H9 (cell line): ENCODE results near the gene MBNL1. TPM values are rescaled to one million over a fixed set of nuclear protein-coding genes. Genes with fewer than 3 reads are reported as not detected.

Source experiments
- DNase-seq: peaks from one replicate; pipeline ENCODE4 v3.0.0-alpha.2; 2017
- H2AFZ ChIP-seq: one replicate; pipeline ENCODE4 v1.6.1; 2013; ENCODE audit warnings: mild to moderate bottlenecking, low read length, control low read depth, moderate library complexity
- H2AK5ac ChIP-seq: 2 replicates; pipeline ENCODE4 v1.6.1; 2013; ENCODE audit warnings: low read length, control low read depth, mixed read lengths; ENCODE audit not compliant: insufficient read length
- H2BK120ac ChIP-seq: one replicate; pipeline ENCODE4 v1.6.1; 2013; ENCODE audit warnings: low read depth, mild to moderate bottlenecking, low read length, control low read depth, inconsistent platforms; ENCODE audit not compliant: poor library complexity, severe bottlenecking
- H2BK12ac ChIP-seq: 2 replicates; pipeline ENCODE4 v1.6.1; 2013; ENCODE audit warnings: low read length, control low read depth, mixed read lengths, low read depth; ENCODE audit not compliant: insufficient read length
- H2BK15ac ChIP-seq: 2 replicates; pipeline ENCODE4 v1.6.1; 2013; ENCODE audit warnings: low read depth, low read length, control low read depth
- H2BK20ac ChIP-seq: one replicate; pipeline ENCODE4 v1.6.1; 2013; ENCODE audit warnings: low read depth, mild to moderate bottlenecking, low read length, control low read depth, inconsistent platforms; ENCODE audit not compliant: poor library complexity, severe bottlenecking
- H2BK5ac ChIP-seq: 2 replicates; pipeline ENCODE4 v1.6.1; 2013; ENCODE audit warnings: low read length, control low read depth, mixed read lengths; ENCODE audit not compliant: insufficient read length
- H3K14ac ChIP-seq: 2 replicates; pipeline ENCODE4 v1.6.1; 2013; ENCODE audit warnings: low read length, control low read depth; ENCODE audit not compliant: insufficient read depth
- H3K18ac ChIP-seq: 2 replicates; pipeline ENCODE4 v1.6.1; 2013; ENCODE audit warnings: low read depth, mild to moderate bottlenecking, mixed read lengths, low read length, control low read depth; ENCODE audit not compliant: insufficient read length
- H3K23ac ChIP-seq: 2 replicates; pipeline ENCODE4 v1.6.1; 2013; ENCODE audit warnings: low read length, control low read depth, mixed read lengths, low read depth; ENCODE audit not compliant: insufficient read length
- H3K23me2 ChIP-seq: 2 replicates; pipeline ENCODE4 v1.6.1; 2013; ENCODE audit warnings: low read depth, mild to moderate bottlenecking, mixed read lengths, low read length, control low read depth; ENCODE audit not compliant: insufficient read length, poor library complexity, severe bottlenecking
- H3K27ac ChIP-seq: 2 replicates; pipeline ENCODE4 v1.5.1; 2013; ENCODE audit warnings: low read length, control low read depth, mixed read lengths, low read depth; ENCODE audit not compliant: insufficient read length
- H3K27me3 ChIP-seq: 2 replicates; pipeline ENCODE4 v1.6.1; 2013; ENCODE audit warnings: low read length, control low read depth, inconsistent platforms; ENCODE audit not compliant: insufficient read depth
- H3K4ac ChIP-seq: 2 replicates; pipeline ENCODE4 v1.6.1; 2013; ENCODE audit warnings: low read depth, mild to moderate bottlenecking, control low read depth, inconsistent platforms, low read length, moderate library complexity
- H3K4me1 ChIP-seq: 2 replicates; pipeline ENCODE4 v1.6.1; 2013; ENCODE audit warnings: low read length, control low read depth, inconsistent platforms; ENCODE audit not compliant: insufficient read depth
- H3K4me2 ChIP-seq: 2 replicates; pipeline ENCODE4 v1.6.1; 2013; ENCODE audit warnings: low read length, control low read depth, mixed read lengths; ENCODE audit not compliant: insufficient read length, insufficient read depth
- H3K56ac ChIP-seq: 2 replicates; pipeline ENCODE4 v1.6.1; 2013; ENCODE audit warnings: low read depth, mild to moderate bottlenecking, mixed read lengths, low read length, control low read depth; ENCODE audit not compliant: insufficient read length
- H3K79me1 ChIP-seq: 2 replicates; pipeline ENCODE4 v1.6.1; 2013; ENCODE audit warnings: low read depth, mild to moderate bottlenecking, moderate library complexity, low read length, control low read depth, inconsistent platforms; ENCODE audit not compliant: insufficient read depth, poor library complexity, severe bottlenecking
- H3K79me2 ChIP-seq: 2 replicates; pipeline ENCODE4 v1.6.1; 2013; ENCODE audit warnings: low read length, control low read depth, inconsistent platforms; ENCODE audit not compliant: insufficient read depth
- H3K9ac ChIP-seq: 2 replicates; pipeline ENCODE4 v1.6.1; 2013; ENCODE audit warnings: low read length, control low read depth, mixed read lengths; ENCODE audit not compliant: insufficient read length; ENCODE audit errors: extremely low read depth
- H3K9me3 ChIP-seq: one replicate; pipeline ENCODE4 v1.6.1; 2013; ENCODE audit warnings: low read depth, low read length, inconsistent platforms; ENCODE audit not compliant: control insufficient read depth
- H3T11ph ChIP-seq: one replicate; pipeline ENCODE4 v1.6.1; 2013; ENCODE audit warnings: mild to moderate bottlenecking, low read length, control low read depth, inconsistent platforms
- H4K20me1 ChIP-seq: one replicate; pipeline ENCODE4 v1.6.1; 2013; ENCODE audit not compliant: control insufficient read depth, insufficient read length, insufficient read depth
- H4K5ac ChIP-seq: 2 replicates; pipeline ENCODE4 v1.6.1; 2013; ENCODE audit warnings: low read depth, mild to moderate bottlenecking, mixed read lengths, low read length, control low read depth; ENCODE audit not compliant: insufficient read length
- H4K8ac ChIP-seq: replicated peaks from 2 replicates; pipeline ENCODE4 v1.6.1; 2013; ENCODE audit warnings: low read length, control low read depth, mixed read lengths, low read depth; ENCODE audit not compliant: insufficient read length
- H4K91ac ChIP-seq: 2 replicates; pipeline ENCODE4 v1.6.1; 2013; ENCODE audit warnings: low read depth, mild to moderate bottlenecking, moderate library complexity, mixed read lengths, low read length, control low read depth; ENCODE audit not compliant: insufficient read length
- H3K27ac Mint-ChIP-seq, 3 experiments: 2 replicates in 2 of 3; 3 replicates in 1 of 3; pipeline ENCODE4 v1.8.0; 2020 to 2021; ENCODE audit warnings: mixed read lengths in 3 of 3, mild to moderate bottlenecking in 1 of 3, moderate library complexity in 1 of 3
- H3K27me3 Mint-ChIP-seq: 2 replicates; pipeline ENCODE4 v1.8.0; 2021; ENCODE audit warnings: low read depth, mild to moderate bottlenecking, moderate library complexity, mixed read lengths
- H3K36me3 Mint-ChIP-seq, 3 experiments: 2 replicates in 2 of 3; 3 replicates in 1 of 3; pipeline ENCODE4 v1.8.0; 2020 to 2021; ENCODE audit warnings: low read depth in 3 of 3, mixed read lengths in 3 of 3; ENCODE audit not compliant: insufficient read depth in 1 of 3
- H3K4me1 Mint-ChIP-seq, 2 experiments: 2 replicates each; pipeline ENCODE4 v1.8.0; 2020; ENCODE audit warnings: mixed read lengths in 2 of 2
- H3K4me3 Mint-ChIP-seq, 2 experiments: 2 replicates in 1 of 2; 3 replicates in 1 of 2; pipeline ENCODE4 v1.8.0; 2020 to 2021; ENCODE audit warnings: mild to moderate bottlenecking in 2 of 2, mixed read lengths in 2 of 2, moderate library complexity in 1 of 2
- H3K9me3 Mint-ChIP-seq, 2 experiments: 2 replicates in 1 of 2; 3 replicates in 1 of 2; pipeline ENCODE4 v1.8.0; 2020; ENCODE audit warnings: mild to moderate bottlenecking in 2 of 2, mixed read lengths in 2 of 2, moderate library complexity in 1 of 2
- CTCF ChIP-seq: fragments of 200-600 bp; sonication (generic); conservative IDR thresholded peaks from 3 replicates; pipeline ENCODE4 v1.8.0; 2021; ENCODE audit warnings: antibody characterized with exemption, mild to moderate bottlenecking
- WGBS: extraction: QIAGEN DNeasy Blood & Tissue Kit; methylation state at CpG from one replicate; pipeline ENCODE4 v1.1.7; 2013; ENCODE audit warnings: missing lambda C conversion rate, low lambda C conversion rate, mixed read lengths; ENCODE audit not compliant: insufficient read length; ENCODE audit errors: extremely low coverage; 5-methylcytosine and 5-hydroxymethylcytosine counted together
- total RNA-seq: library from RNA; stranded (reverse); gene quantifications from 2 replicates; pipeline ENCODE4 v1.2.1, GENCODE V29; 2021

Gene MBNL1
- total RNA-seq, 1 experiment from 2014 or later = 14.9 TPM

GRCh38 chr3:152382312-152383135, 113.8 kb downstream of the MBNL1 start:
- Histone ChIP-seq H3K23ac (no peak overlapping the region), H3K4me1 (no peaks in the 10 kb centered on the region), H3K4ac (no peak overlapping the region), H3K79me1 (no peaks in the 10 kb centered on the region), H4K91ac (no peak overlapping the region), H2AFZ (no peak overlapping the region), H2AK5ac (no peak overlapping the region), H3T11ph (no peak overlapping the region), H2BK12ac (no peak overlapping the region), H3K4me2 (no peak overlapping the region), H3K14ac (no peak overlapping the region), H3K9ac (no peak overlapping the region), H4K5ac (no peak overlapping the region), H4K20me1 (no peaks in the 10 kb centered on the region), H3K18ac (no peak overlapping the region), H3K27me3 (no peaks in the 10 kb centered on the region), H3K27ac (no peak overlapping the region), H2BK120ac (no peak overlapping the region), H2BK20ac (no peak overlapping the region), H3K56ac (no peak overlapping the region), H2BK15ac (no peak overlapping the region), H2BK5ac (no peak overlapping the region), H3K79me2 (no peaks in the 10 kb centered on the region), H3K9me3 (no peaks in the 10 kb centered on the region), H4K8ac (no peak overlapping the region), H3K23me2 (no peaks in the 10 kb centered on the region)
- no CpG with 5 or more reads among the region's 9 CpGs for WGBS
- Mint-ChIP-seq H3K4me3 (no peak overlapping the region), H3K4me1 (peaks cover 28 to 34% of the 10 kb centered on the region in 2 experiments), H3K9me3 (no peaks in the 10 kb centered on the region), H3K27ac (peak overlapping the region in 1 of 3 experiments; percentile 20; a peak in 2 of 7 replicates), H3K36me3 (peaks cover 0 to 3% (median 0%) of the 10 kb centered on the region in 3 experiments; a peak in 1 of 7 replicates), H3K27me3 (no peaks in the 10 kb centered on the region)
- TF ChIP-seq CTCF = no peak
- no peak for DNase-seq
